IMR-90 (cell line): ENCODE results near the gene OSGEP. TPM values are rescaled to one million over a fixed set of nuclear protein-coding genes. Genes with fewer than 3 reads are reported as not detected.

Source experiments
- ATAC-seq: fragments of 200-7000 bp; cut with Tn5 transposase; 2 replicates; pipeline ENCODE4 v1.9.1; 2020; ENCODE audit warnings: low read depth, mild to moderate bottlenecking, moderate library complexity
- BruUV-seq: library from RNA; stranded (reverse); fragments of 400-500 nt; replicated peaks from 2 replicates; lab custom pipeline; 2021; lab: Mats Ljungman, UMichigan
- CTCF ChIA-PET: fragments of 300-600 bp; formaldehyde crosslinking; extraction: SDS; loops from one replicate; lab custom pipeline; 2021; ENCODE audit warnings: antibody characterized with exemption; lab: Yijun Ruan, JAX
- POLR2A ChIA-PET: fragments of 300-600 bp; sonication (Branson Sonifier 250); formaldehyde crosslinking; loops from one replicate; lab custom pipeline; 2022; ENCODE audit warnings: antibody characterized with exemption; ENCODE audit not compliant: unreplicated experiment; lab: Charles Lee
- DNase-seq: peaks from one replicate; pipeline ENCODE4 v3.0.0; 2013
- H2AFZ ChIP-seq: replicated peaks from 2 replicates; pipeline ENCODE3; 2013; ENCODE audit warnings: low read length, mild to moderate bottlenecking; ENCODE audit not compliant: poor library complexity
- H2AK5ac ChIP-seq: 2 replicates; pipeline ENCODE4 v1.6.1; 2013; ENCODE audit warnings: low read depth, low read length, inconsistent platforms
- H2AK9ac ChIP-seq: replicated peaks from 2 replicates; pipeline ENCODE3; 2013; ENCODE audit warnings: mild to moderate bottlenecking, low read depth, low read length, moderate library complexity; ENCODE audit not compliant: poor library complexity
- H2BK120ac ChIP-seq: 2 replicates; pipeline ENCODE4 v1.6.1; 2013; ENCODE audit warnings: low read depth, low read length, inconsistent platforms
- H2BK15ac ChIP-seq: 3 replicates; pipeline ENCODE4 v1.6.1; 2013; ENCODE audit warnings: low read depth, low read length, inconsistent platforms
- H2BK20ac ChIP-seq: 2 replicates; pipeline ENCODE4 v1.6.1; 2013; ENCODE audit warnings: low read depth, mild to moderate bottlenecking, inconsistent platforms, low read length, moderate library complexity
- H2BK5ac ChIP-seq: 2 replicates; pipeline ENCODE4 v1.6.1; 2013; ENCODE audit warnings: mild to moderate bottlenecking, low read depth, low read length, inconsistent platforms; ENCODE audit not compliant: poor library complexity, severe bottlenecking
- H3K14ac ChIP-seq: replicated peaks from 2 replicates; pipeline ENCODE4 v1.6.1; 2013; ENCODE audit warnings: low read depth, low read length, inconsistent platforms
- H3K18ac ChIP-seq: 2 replicates; pipeline ENCODE4 v1.6.1; 2013; ENCODE audit warnings: low read depth, low read length, control low read depth
- H3K23ac ChIP-seq: 2 replicates; pipeline ENCODE4 v1.6.1; 2013; ENCODE audit warnings: low read depth, low read length, inconsistent platforms
- H3K27ac ChIP-seq: 2 replicates; pipeline ENCODE4 v1.5.1; 2013; ENCODE audit warnings: mild to moderate bottlenecking, control low read depth, low read length; ENCODE audit not compliant: insufficient read depth
- H3K27me3 ChIP-seq: 2 replicates; pipeline ENCODE4 v1.6.1; 2013; ENCODE audit warnings: low read length; ENCODE audit not compliant: control insufficient read depth, insufficient read depth
- H3K36me3 ChIP-seq: 2 replicates; pipeline ENCODE4 v1.6.1; 2013; ENCODE audit warnings: low read length, mixed read lengths; ENCODE audit not compliant: control insufficient read depth, insufficient read depth
- H3K4ac ChIP-seq: 2 replicates; pipeline ENCODE4 v1.6.1; 2013; ENCODE audit warnings: low read depth, low read length, inconsistent platforms
- H3K4me1 ChIP-seq: 2 replicates; pipeline ENCODE4 v1.6.1; 2013; ENCODE audit warnings: low read length, mixed read lengths; ENCODE audit not compliant: control insufficient read depth, insufficient read depth
- H3K4me2 ChIP-seq: 2 replicates; pipeline ENCODE4 v1.6.1; 2013; ENCODE audit warnings: low read depth, mild to moderate bottlenecking, control low read depth, low read length, moderate library complexity
- H3K4me3 ChIP-seq: 2 replicates; pipeline ENCODE4 v1.5.1; 2013; ENCODE audit warnings: low read depth, mild to moderate bottlenecking, control low read depth, low read length, moderate library complexity; ENCODE audit not compliant: insufficient read depth
- H3K56ac ChIP-seq: 2 replicates; pipeline ENCODE4 v1.6.1; 2013; ENCODE audit warnings: low read length, inconsistent platforms; ENCODE audit not compliant: insufficient read depth; ENCODE audit errors: extremely low read depth
- H3K79me1 ChIP-seq, 2 experiments: 2 replicates each; pipeline ENCODE4 v1.6.1; 2013; ENCODE audit warnings: low read length in 2 of 2, inconsistent platforms in 1 of 2, low read depth in 1 of 2
- H3K9ac ChIP-seq: 2 replicates; pipeline ENCODE4 v1.6.1; 2013; ENCODE audit warnings: low read depth, low read length, control low read depth
- H3K9me1 ChIP-seq: 2 replicates; pipeline ENCODE4 v1.6.1; 2013; ENCODE audit warnings: low read length, inconsistent platforms; ENCODE audit not compliant: insufficient read depth
- H3K9me3 ChIP-seq: 2 replicates; pipeline ENCODE4 v1.6.1; 2013; ENCODE audit warnings: low read length; ENCODE audit not compliant: control insufficient read depth, insufficient read depth
- H4K20me1 ChIP-seq: 2 replicates; pipeline ENCODE4 v1.6.1; 2013; ENCODE audit warnings: low read length, inconsistent platforms; ENCODE audit not compliant: insufficient read depth
- H4K5ac ChIP-seq: 2 replicates; pipeline ENCODE4 v1.6.1; 2013; ENCODE audit warnings: mild to moderate bottlenecking, low read depth, low read length, control low read depth
- H4K8ac ChIP-seq, 2 experiments: 2 replicates each; pipeline ENCODE4 v1.6.1; 2013; ENCODE audit warnings: low read depth in 2 of 2, low read length in 2 of 2, control low read depth in 1 of 2, inconsistent platforms in 1 of 2
- H4K91ac ChIP-seq: 2 replicates; pipeline ENCODE4 v1.6.1; 2013; ENCODE audit warnings: low read depth, low read length, inconsistent platforms; ENCODE audit not compliant: insufficient read depth
- BHLHE40 ChIP-seq: fragments of 150-350 bp; IDR thresholded peaks from 2 replicates; pipeline ENCODE4 v1.6.1; 2016; ENCODE audit warnings: mild to moderate bottlenecking, low read depth, low read length
- CEBPB ChIP-seq: IDR thresholded peaks from 2 replicates; pipeline ENCODE4 v1.6.1; 2012; ENCODE audit warnings: low read depth, low read length, improper control_type of control experiment
- CHD1 ChIP-seq: IDR thresholded peaks from 2 replicates; pipeline ENCODE4 v1.6.1; 2012; ENCODE audit warnings: low read depth, low read length, improper control_type of control experiment
- ELK1 ChIP-seq: fragments of 150-350 bp; IDR thresholded peaks from 2 replicates; pipeline ENCODE4 v1.6.1; 2016; ENCODE audit warnings: low read depth, mild to moderate bottlenecking, low read length, moderate library complexity, borderline replicate concordance
- FOS ChIP-seq: fragments of 150-350 bp; IDR thresholded peaks from 2 replicates; pipeline ENCODE4 v1.6.1; 2016; ENCODE audit warnings: low read depth, low read length
- MAFK ChIP-seq: IDR thresholded peaks from 2 replicates; pipeline ENCODE4 v1.6.1; 2012; ENCODE audit warnings: low read depth, low read length, improper control_type of control experiment
- MAZ ChIP-seq: IDR thresholded peaks from 2 replicates; pipeline ENCODE4 v1.6.1; 2012; ENCODE audit warnings: low read depth, mild to moderate bottlenecking, low read length, improper control_type of control experiment, moderate library complexity, borderline replicate concordance
- MXI1 ChIP-seq: IDR thresholded peaks from 2 replicates; pipeline ENCODE4 v1.6.1; 2012; ENCODE audit warnings: low read depth, mild to moderate bottlenecking, low read length, moderate library complexity, borderline replicate concordance
- NFE2L2 ChIP-seq: fragments of 150-350 bp; IDR thresholded peaks from 2 replicates; pipeline ENCODE4 v1.6.1; 2016; ENCODE audit warnings: low read depth, mild to moderate bottlenecking, low read length
- POLR2A ChIP-seq: IDR thresholded peaks from 2 replicates; pipeline ENCODE4 v1.6.1; 2012; ENCODE audit warnings: mild to moderate bottlenecking, low read depth, low read length
- RCOR1 ChIP-seq: IDR thresholded peaks from 2 replicates; pipeline ENCODE4 v1.6.1; 2012; ENCODE audit warnings: mild to moderate bottlenecking, low read length, improper control_type of control experiment; ENCODE audit not compliant: insufficient replicate concordance
- RFX5 ChIP-seq: IDR thresholded peaks from 2 replicates; pipeline ENCODE4 v1.8.0; 2012; ENCODE audit warnings: low read depth, mild to moderate bottlenecking, low read length, moderate library complexity
- SMC3 ChIP-seq: fragments of 150-350 bp; IDR thresholded peaks from 2 replicates; pipeline ENCODE4 v1.6.1; 2016; ENCODE audit warnings: low read depth, mild to moderate bottlenecking, antibody characterized with exemption, low read length, moderate library complexity
- USF2 ChIP-seq: fragments of 150-350 bp; IDR thresholded peaks from 2 replicates; pipeline ENCODE4 v1.6.1; 2017; ENCODE audit warnings: mild to moderate bottlenecking, antibody characterized with exemption, low read length, low read depth
- WGBS, 2 experiments: methylation state at CpG; one replicate each; pipeline versions ENCODE4 v1.1.5 to v1.1.7; 2013; ENCODE audit warnings: missing lambda C conversion rate in 2 of 2; ENCODE audit not compliant: insufficient read length in 1 of 2; ENCODE audit errors: extremely low coverage in 2 of 2; 5-methylcytosine and 5-hydroxymethylcytosine counted together
- dilution Hi-C: fragments of 300-500 bp; cut with HindIII; formaldehyde crosslinking; loops from one replicate; pipeline ENCODE4 v1.14.3; 2018; ENCODE audit warnings: low sequenced_read_pairs; ENCODE audit not compliant: unreplicated experiment
- in situ Hi-C: fragments of 300-500 bp; cut with MboI; formaldehyde crosslinking; loops from 3 replicates; pipeline ENCODE4 v1.14.3; 2019; ENCODE audit warnings: low sequenced_read_pairs, inconsistent platforms, mixed read lengths
- intact Hi-C: fragments of 100-400 bp; cut with micrococcal nuclease; formaldehyde crosslinking; loops from 2 replicates; pipeline ENCODE4 v1.10.0; 2022
- polyA plus RNA-seq, 3 experiments: library from polyadenylated mRNA; depleted of rRNA; stranded (reverse); fragments of >200 nt; gene quantifications; 2 replicates each; pipeline ENCODE4 v1.2.3, GENCODE V29; 2012; ENCODE audit warnings: low replicate concordance in 1 of 3
- total RNA-seq: library from RNA; depleted of rRNA; stranded (reverse); fragments of >200 nt; gene quantifications from 2 replicates; pipeline ENCODE4 v1.2.3, GENCODE V29; 2012

The OSGEP gene
- total and polyA plus RNA-seq, 2 of the 4 experiments (the other 2 are of a cell fraction) = 24.7 to 32.4 TPM

- Histone ChIP-seq H2BK120ac (no peak overlapping the region), H3K23ac (no peak overlapping the region), H3K36me3 (no peaks in the 10 kb centered on the region), H3K14ac (no peak overlapping the region; the same call in 1 of the 2 replicates), H4K91ac (no peak overlapping the region), H2BK15ac (no peak overlapping the region), H2AFZ (peak overlapping the region; percentile 59), H3K18ac (no peak overlapping the region), H3K56ac (no peak overlapping the region), H4K5ac (no peak overlapping the region), H3K4me3 (no peak overlapping the region), H3K4me2 (no peak overlapping the region), H2BK5ac (no peak overlapping the region), H2BK20ac (no peak overlapping the region), H3K27ac (no peak overlapping the region), H3K27me3 (no peaks in the 10 kb centered on the region; the same call in none of the 2 replicates), H3K79me1 (no peaks in the 10 kb centered on the region), H4K8ac (no peak overlapping the region), H3K9me3 (no peaks in the 10 kb centered on the region), H4K20me1 (no peaks in the 10 kb centered on the region), H3K9ac (no peak overlapping the region), H2AK5ac (no peak overlapping the region), H2AK9ac (peak overlapping the region; percentile 48), H3K4me1 (no peaks in the 10 kb centered on the region; the same call in 1 of the 2 replicates), H3K4ac (no peak overlapping the region), H3K9me1 (no peaks in the 10 kb centered on the region)
- in situ Hi-C loops = no loop called here
- WGBS, 2 experiments = 32% methylated on average over 2 of the region's 6 CpGs; no CpG with 5 or more reads in 1 of the 2 experiments
- intact Hi-C loops = loop anchor here (10.0 kb wide), 1 partner anchor 1705 kb away; no protein-coding TSS in a partner anchor
- no peak for TF ChIP-seq SMC3
- no peak for TF ChIP-seq CHD1
- TF ChIP-seq POLR2A = no peak
- no peak for TF ChIP-seq RFX5
- no peak for TF ChIP-seq MXI1
- TF ChIP-seq CEBPB = no peak
- TF ChIP-seq NFE2L2 = no peak
- no peak for TF ChIP-seq ELK1
- no peak for TF ChIP-seq MAFK
- no peak for TF ChIP-seq USF2
- TF ChIP-seq FOS = no peak
- no peak for TF ChIP-seq RCOR1
- TF ChIP-seq BHLHE40 = no peak
- TF ChIP-seq MAZ = no peak
- ATAC-seq (no peak), DNase-seq (peak; percentile 28)
- ChIA-PET CTCF (no interaction called here), POLR2A (no interaction called here)
- BruUV-seq = no TSS peak
- dilution Hi-C loops = no loop called here
These were observed 34.7 kb upstream of the OSGEP start for GRCh38 chr14:20489093-20489994.
